ENCODE results near the gene DUS1L. TPM values are rescaled to one million over a fixed set of nuclear protein-coding genes. Genes with fewer than 3 reads are reported as not detected.

DUS1L gene
- total RNA-seq, 1 donor from 2014 or later: 126 TPM

DNA sequence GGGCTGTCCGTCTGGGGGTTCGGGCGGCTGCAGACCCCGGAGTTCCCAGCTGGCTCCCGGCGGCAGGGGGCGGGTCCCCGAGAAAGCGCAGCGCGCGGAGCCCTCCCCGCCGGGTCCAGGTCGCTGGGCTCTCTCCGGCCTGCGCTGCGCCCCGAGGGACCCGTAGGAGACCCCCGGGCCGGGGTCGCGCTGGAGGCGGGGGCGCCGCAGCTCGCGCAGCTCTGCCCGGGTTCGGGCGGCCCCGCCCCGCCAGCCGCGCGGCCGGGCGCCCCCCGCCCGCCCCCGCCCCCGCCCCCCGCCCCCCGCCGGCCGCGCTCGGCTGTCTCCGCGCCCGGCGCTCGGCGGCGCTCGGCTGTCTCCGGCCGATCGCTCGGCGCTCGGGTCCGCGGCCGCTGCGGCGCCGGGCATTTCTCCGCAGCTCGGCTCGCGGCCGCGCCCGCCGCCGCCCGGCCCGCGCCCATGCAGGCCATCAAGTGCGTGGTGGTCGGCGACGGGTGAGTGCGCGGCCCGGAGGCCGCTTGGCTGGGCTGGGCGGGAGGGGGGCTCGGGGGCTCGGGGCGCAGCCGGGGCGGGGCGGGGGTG, 34.2 kb downstream of the DUS1L start, which contains the start of gene RAC3:
TSS of gene RAC3 (plus strand) at position 376 of the 582 bp plus-strand sequence. CDS start at position 460, 84 bp downstream.
- DNase-seq (ENCODE audit: low read depth): no peak
- peak within 1 kb of the TSS; percentile 62 for H3K4me3 ChIP-seq (ENCODE audit: low read depth, low read length)
- TF ChIP-seq, protein P1, sequence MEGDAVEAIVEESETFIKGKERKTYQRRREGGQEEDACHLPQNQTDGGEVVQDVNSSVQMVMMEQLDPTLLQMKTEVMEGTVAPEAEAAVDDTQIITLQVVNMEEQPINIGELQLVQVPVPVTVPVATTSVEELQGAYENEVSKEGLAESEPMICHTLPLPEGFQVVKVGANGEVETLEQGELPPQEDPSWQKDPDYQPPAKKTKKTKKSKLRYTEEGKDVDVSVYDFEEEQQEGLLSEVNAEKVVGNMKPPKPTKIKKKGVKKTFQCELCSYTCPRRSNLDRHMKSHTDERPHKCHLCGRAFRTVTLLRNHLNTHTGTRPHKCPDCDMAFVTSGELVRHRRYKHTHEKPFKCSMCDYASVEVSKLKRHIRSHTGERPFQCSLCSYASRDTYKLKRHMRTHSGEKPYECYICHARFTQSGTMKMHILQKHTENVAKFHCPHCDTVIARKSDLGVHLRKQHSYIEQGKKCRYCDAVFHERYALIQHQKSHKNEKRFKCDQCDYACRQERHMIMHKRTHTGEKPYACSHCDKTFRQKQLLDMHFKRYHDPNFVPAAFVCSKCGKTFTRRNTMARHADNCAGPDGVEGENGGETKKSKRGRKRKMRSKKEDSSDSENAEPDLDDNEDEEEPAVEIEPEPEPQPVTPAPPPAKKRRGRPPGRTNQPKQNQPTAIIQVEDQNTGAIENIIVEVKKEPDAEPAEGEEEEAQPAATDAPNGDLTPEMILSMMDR (conservative IDR thresholded peaks at IDR 0.05; ENCODE audit: low read depth, low read length): no peak

DNA sequence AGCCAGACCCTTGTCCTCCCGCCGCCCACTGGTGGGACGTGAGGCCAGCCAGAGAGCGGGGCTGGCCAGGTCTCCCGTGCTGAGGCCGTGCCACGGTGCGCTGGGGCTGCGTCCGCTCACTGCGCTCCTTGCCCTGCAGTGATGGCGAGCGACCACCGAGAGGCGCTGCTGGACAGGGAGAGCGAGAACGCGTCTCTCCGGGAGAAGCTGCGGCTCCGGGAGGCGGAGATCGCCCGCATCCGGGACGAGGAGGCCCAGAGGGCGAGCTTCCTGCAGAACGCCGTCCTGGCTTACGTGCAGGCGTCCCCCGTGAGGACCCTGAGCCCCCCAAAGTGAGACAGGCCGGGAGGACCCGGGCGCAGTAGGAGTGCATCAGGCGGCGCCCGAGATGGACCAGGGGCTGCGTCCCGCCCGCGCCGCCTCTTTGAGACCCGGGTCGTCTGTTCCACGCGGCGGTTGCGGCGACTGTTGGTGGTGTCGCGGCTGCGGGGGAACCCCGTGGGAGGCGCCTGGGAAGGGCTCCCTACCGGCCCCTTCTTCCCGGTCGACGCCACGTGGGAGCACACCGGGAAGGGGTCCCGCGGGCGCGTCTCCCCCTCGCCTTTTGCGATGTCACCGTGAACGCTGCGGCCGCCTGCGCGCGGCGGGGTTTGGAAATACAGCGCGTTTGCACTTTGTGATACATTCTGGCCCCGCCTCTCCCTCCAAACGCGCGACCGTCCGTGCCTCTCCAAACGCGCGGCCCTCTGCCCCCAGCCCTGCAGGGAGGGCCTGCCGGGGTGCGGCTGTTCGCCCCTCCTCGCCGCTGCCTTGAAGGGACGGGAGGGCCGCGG, 34.9 kb downstream of the DUS1L start:
- TF ChIP-seq, protein P1 (conservative IDR thresholded peaks at IDR 0.05; ENCODE audit: low read depth, low read length): peak; percentile 43
- DNase-seq (ENCODE audit: low read depth): peak; percentile 13

DNA sequence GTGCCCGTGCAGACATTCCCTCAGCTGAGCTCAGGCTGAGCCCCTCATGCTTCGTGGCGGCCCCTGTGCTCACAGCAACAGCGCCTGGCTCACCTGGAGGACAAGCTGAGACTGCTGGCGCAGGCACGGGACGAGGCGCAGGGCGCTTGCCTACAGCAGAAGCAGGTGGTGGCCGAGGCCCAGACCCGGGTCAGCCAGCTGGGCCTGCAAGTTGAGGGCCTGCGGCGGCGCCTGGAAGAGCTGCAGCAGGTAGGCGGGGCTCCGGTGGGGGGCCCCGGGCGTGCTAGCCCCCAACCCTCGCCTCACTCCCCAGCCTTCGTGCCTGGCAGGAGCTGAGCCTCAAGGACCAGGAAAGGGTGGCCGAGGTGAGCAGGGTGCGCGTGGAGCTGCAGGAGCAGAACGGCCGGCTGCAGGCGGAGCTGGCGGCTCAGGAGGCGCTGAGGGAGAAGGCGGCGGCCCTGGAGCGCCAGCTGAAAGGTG, 35.6 kb downstream of the DUS1L start:
- TF ChIP-seq, protein P1 (conservative IDR thresholded peaks at IDR 0.05; ENCODE audit: low read depth, low read length): no peak
- no peak overlapping the region for H3K4me3 ChIP-seq (ENCODE audit: low read depth, low read length)
- DNase-seq (ENCODE audit: low read depth): no peak

More for the DNA sequence above, 34.9 kb downstream of the DUS1L start:
- H3K4me3 ChIP-seq (ENCODE audit: low read depth, low read length): peak overlapping the region; percentile 57

DNA sequence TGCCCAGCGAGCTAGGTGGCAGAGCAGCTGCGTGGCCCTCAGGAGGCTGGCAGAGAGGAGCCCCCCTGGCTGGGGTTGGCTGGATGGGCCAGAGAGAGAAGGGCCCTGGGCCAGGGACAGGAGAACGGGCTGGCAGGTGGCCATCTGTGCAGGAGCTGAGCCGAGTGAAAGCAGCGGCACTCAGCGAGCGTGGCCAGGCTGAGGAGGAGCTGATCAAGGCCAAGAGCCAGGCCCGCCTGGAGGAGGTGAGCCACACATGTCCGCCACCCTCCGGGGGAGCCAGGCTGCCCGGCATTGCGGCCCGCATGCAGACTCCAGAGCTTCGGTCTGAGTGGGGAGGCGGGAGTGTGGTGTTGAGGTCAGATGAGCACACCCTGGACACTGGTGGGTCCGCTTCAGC, 36.2 kb downstream of the DUS1L start:
- TF ChIP-seq, protein P1 (conservative IDR thresholded peaks at IDR 0.05; ENCODE audit: low read depth, low read length): no peak
- no peak overlapping the region for H3K4me3 ChIP-seq (ENCODE audit: low read depth, low read length)
- no peak for DNase-seq (ENCODE audit: low read depth)

DNA sequence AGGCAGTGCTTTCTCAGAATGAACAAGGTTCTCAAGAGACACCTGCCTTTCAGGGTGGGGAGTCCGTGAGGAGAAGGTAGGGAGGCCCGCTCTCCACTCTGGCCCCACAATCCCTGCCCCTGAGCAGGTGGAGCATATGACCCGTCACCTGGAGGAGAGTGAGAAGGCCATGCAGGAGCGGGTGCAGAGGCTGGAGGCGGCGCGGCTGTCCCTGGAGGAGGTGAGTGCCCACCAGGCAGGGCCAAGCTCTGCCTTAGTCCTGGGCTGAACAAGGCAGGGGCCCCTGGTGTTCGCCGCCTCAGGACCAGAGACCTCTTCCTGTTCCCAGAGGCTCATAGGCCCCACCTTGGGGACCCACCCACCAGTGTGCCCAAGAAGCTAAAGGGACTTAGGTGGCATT, 36.6 kb downstream of the DUS1L start:
- H3K4me3 ChIP-seq (ENCODE audit: low read depth, low read length): no peak overlapping the region
- TF ChIP-seq, protein P1 (conservative IDR thresholded peaks at IDR 0.05; ENCODE audit: low read depth, low read length): no peak
- no peak for DNase-seq (ENCODE audit: low read depth)

DNA sequence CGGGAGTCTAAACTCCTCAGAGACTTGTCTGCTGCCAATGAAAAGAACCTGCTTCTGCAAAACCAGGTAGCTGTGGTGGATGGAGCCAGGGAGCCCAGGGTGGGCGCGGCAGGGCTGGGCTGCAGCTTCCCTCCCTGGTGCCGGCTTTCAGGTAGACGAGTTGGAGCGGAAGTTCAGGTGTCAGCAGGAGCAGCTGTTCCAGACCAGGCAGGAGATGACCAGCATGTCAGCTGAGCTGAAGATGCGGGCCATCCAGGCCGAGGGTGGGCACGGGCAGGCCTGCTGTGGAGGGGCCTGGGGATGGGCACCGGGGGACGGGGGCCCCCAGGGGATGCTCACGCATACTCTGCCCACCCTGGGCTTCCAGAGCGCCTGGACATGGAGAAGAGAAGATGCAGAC, 37.4 kb downstream of the DUS1L start:
- TF ChIP-seq, protein P1 (conservative IDR thresholded peaks at IDR 0.05; ENCODE audit: low read depth, low read length): no peak

More for the DNA sequence above, 37.4 kb downstream of the DUS1L start:
- DNase-seq (ENCODE audit: low read depth): no peak
- no peak overlapping the region for H3K4me3 ChIP-seq (ENCODE audit: low read depth, low read length)
